ENCODE measurements around the gene EIF3A.

EIF3A gene

GRCh38 chr10:119103241-119103902, 22.8 kb upstream of the EIF3A start:
- Histone ChIP-seq H3K9ac (ENCODE audit: low read length) (no peak overlapping the region; the same call in 1 of the 2 replicates), H3K4me3 (ENCODE audit: low read depth, low read length, poor library complexity, severe bottlenecking) (peak overlapping the region; percentile 29), H3K27ac (ENCODE audit: low read depth, low read length, poor library complexity, severe bottlenecking) (peak overlapping the region; percentile 64)

GRCh38 chr10:119101366-119102098, 20.9 kb upstream of the EIF3A start:
- no peaks in the 10 kb centered on the region for H3K36me3 ChIP-seq (ENCODE audit: insufficient read depth, low read length)
- H3K9me3 ChIP-seq (ENCODE audit: low read length): no peaks in the 10 kb centered on the region
- no peaks in the 10 kb centered on the region for H3K9me2 ChIP-seq (ENCODE audit: low read depth, low read length)
- no peaks in the 10 kb centered on the region for H3K79me2 ChIP-seq (ENCODE audit: insufficient read depth, low read length)
- peak overlapping the region; percentile 51; the same call in 1 of the 2 replicates for H3K9ac ChIP-seq (ENCODE audit: low read length)
- H3K27ac ChIP-seq (ENCODE audit: low read depth, low read length, poor library complexity, severe bottlenecking): peak overlapping the region; percentile 64
- H3K27me3 ChIP-seq (ENCODE audit: insufficient read depth, low read length): no peaks in the 10 kb centered on the region
- peak overlapping the region; percentile 92; the same call in 1 of the 2 replicates for H2AFZ ChIP-seq (ENCODE audit: low read length)
- TF ChIP-seq CTCF (IDR thresholded peaks at IDR 0.05; ENCODE audit: low read length) (no peak), EZH2 (IDR thresholded peaks at IDR 0.05; ENCODE audit: borderline replicate concordance, low read length) (no peak)
- no peaks in the 10 kb centered on the region for H4K20me1 ChIP-seq (ENCODE audit: insufficient read depth, low read length)
- H3F3A ChIP-seq (ENCODE audit: insufficient read depth, low read length): no peaks in the 10 kb centered on the region
- peak overlapping the region; percentile 46 for H3K4me3 ChIP-seq (ENCODE audit: low read depth, low read length, poor library complexity, severe bottlenecking)
- peaks cover 32% of the 10 kb centered on the region for H3K4me1 ChIP-seq (ENCODE audit: insufficient read depth, low read length, severe bottlenecking)
- H3K4me2 ChIP-seq (ENCODE audit: low read length): peak overlapping the region; percentile 83

More at GRCh38 chr10:119103241-119103902, 22.8 kb upstream of the EIF3A start:
- H3K4me2 ChIP-seq (ENCODE audit: low read length): 0 out of 2 replicates have a peak overlapping the region, but pooled peaks have one; percentile 25
- no peak overlapping the region for H2AFZ ChIP-seq (ENCODE audit: low read length)
- H3F3A ChIP-seq (ENCODE audit: insufficient read depth, low read length): no peaks in the 10 kb centered on the region
- H3K4me1 ChIP-seq (ENCODE audit: insufficient read depth, low read length, severe bottlenecking): peaks cover 32% of the 10 kb centered on the region
- H3K36me3 ChIP-seq (ENCODE audit: insufficient read depth, low read length): no peaks in the 10 kb centered on the region
- no peaks in the 10 kb centered on the region for H4K20me1 ChIP-seq (ENCODE audit: insufficient read depth, low read length)
- no peaks in the 10 kb centered on the region for H3K27me3 ChIP-seq (ENCODE audit: insufficient read depth, low read length)
- TF ChIP-seq EZH2 (IDR thresholded peaks at IDR 0.05; ENCODE audit: borderline replicate concordance, low read length) (no peak), CTCF (IDR thresholded peaks at IDR 0.05; ENCODE audit: low read length) (no peak)
- H3K9me2 ChIP-seq (ENCODE audit: low read depth, low read length): no peaks in the 10 kb centered on the region
- no peaks in the 10 kb centered on the region for H3K79me2 ChIP-seq (ENCODE audit: insufficient read depth, low read length)
- H3K9me3 ChIP-seq (ENCODE audit: low read length): no peaks in the 10 kb centered on the region

GRCh38 chr10:119100434-119101238, 20.0 kb upstream of the EIF3A start:
- Histone ChIP-seq H4K20me1 (ENCODE audit: insufficient read depth, low read length) (no peaks in the 10 kb centered on the region), H3K9ac (ENCODE audit: low read length) (no peak overlapping the region)

More at GRCh38 chr10:119100434-119101238, 20.0 kb upstream of the EIF3A start:
- no peaks in the 10 kb centered on the region for H3K27me3 ChIP-seq (ENCODE audit: insufficient read depth, low read length)
- no peaks in the 10 kb centered on the region for H3K9me2 ChIP-seq (ENCODE audit: low read depth, low read length)
- TF ChIP-seq CTCF (IDR thresholded peaks at IDR 0.05; ENCODE audit: low read length): no peak
- no peak for TF ChIP-seq EZH2 (IDR thresholded peaks at IDR 0.05; ENCODE audit: borderline replicate concordance, low read length)
- H3K9me3 ChIP-seq (ENCODE audit: low read length): no peaks in the 10 kb centered on the region
- peaks cover 32% of the 10 kb centered on the region for H3K4me1 ChIP-seq (ENCODE audit: insufficient read depth, low read length, severe bottlenecking)
- no peak overlapping the region for H3K27ac ChIP-seq (ENCODE audit: low read depth, low read length, poor library complexity, severe bottlenecking)
- no peak overlapping the region for H2AFZ ChIP-seq (ENCODE audit: low read length)
- no peaks in the 10 kb centered on the region for H3K36me3 ChIP-seq (ENCODE audit: insufficient read depth, low read length)
- no peak overlapping the region for H3K4me2 ChIP-seq (ENCODE audit: low read length)
- H3K79me2 ChIP-seq (ENCODE audit: insufficient read depth, low read length): no peaks in the 10 kb centered on the region
- no peaks in the 10 kb centered on the region for H3F3A ChIP-seq (ENCODE audit: insufficient read depth, low read length)
- no peak overlapping the region for H3K4me3 ChIP-seq (ENCODE audit: low read depth, low read length, poor library complexity, severe bottlenecking)
